GM19025 (cell line): ENCODE results near the gene SRA1.

Experiments
- ATAC-seq: cut with Tn5 transposase; IDR thresholded peaks from one replicate; pipeline ENCODE4 v1.9.1; 2021; ENCODE audit warnings: mild to moderate bottlenecking, low read depth, moderate library complexity; ENCODE audit not compliant: unreplicated experiment

The SRA1 gene

GRCh38 chr5:140571105-140571504 is 13.8 kb upstream of the SRA1 start:
- no peak for ATAC-seq

DNA sequence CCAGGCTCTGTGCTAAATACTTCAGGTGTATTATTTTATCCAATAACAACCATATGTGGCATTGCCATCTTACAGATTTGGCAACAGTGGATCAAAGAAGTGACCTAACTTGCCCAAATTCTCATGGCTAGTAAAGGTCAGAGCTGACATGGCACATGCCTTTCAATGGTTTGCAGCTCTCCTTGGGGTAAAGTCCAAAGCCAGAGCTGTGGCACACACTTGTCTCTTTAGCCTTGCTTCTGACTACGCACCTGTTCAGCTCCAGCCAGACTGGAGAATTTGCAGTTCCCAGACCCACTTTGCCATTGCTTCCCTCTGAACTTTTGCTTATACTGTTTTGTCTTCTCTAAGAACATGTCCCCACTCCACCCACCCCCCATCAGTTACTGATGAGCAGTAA is 13.2 kb upstream of the SRA1 start:
- no peak for ATAC-seq

GRCh38 chr5:140570058-140570457 is 12.8 kb upstream of the SRA1 start:
- no peak for ATAC-seq

DNA sequence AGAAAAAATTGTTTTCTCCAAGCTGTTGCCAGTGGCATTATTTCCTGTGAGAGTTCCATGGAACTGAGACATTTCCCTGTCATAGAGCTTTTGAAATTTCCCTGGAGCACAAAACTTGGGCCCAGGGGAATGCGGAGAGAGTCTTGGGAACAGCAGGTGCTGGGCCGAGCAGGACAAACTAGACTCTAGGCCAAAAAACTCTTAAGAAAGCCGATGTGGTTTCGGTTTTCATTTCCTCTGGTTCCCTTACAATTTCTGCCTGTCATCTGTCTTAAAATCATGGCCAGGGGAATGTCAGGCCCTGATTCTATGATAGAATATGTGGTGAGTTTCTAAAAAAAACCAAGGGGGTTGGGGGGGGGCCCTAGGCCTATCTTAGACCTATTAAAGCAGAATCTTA is 11.9 kb upstream of the SRA1 start:
- no peak for ATAC-seq

GRCh38 chr5:140568443-140569063 is 11.3 kb upstream of the SRA1 start:
- no peak for ATAC-seq

- no peak for ATAC-seq
Observed at GRCh38 chr5:140567871-140568270, 10.6 kb upstream of the SRA1 start.

DNA sequence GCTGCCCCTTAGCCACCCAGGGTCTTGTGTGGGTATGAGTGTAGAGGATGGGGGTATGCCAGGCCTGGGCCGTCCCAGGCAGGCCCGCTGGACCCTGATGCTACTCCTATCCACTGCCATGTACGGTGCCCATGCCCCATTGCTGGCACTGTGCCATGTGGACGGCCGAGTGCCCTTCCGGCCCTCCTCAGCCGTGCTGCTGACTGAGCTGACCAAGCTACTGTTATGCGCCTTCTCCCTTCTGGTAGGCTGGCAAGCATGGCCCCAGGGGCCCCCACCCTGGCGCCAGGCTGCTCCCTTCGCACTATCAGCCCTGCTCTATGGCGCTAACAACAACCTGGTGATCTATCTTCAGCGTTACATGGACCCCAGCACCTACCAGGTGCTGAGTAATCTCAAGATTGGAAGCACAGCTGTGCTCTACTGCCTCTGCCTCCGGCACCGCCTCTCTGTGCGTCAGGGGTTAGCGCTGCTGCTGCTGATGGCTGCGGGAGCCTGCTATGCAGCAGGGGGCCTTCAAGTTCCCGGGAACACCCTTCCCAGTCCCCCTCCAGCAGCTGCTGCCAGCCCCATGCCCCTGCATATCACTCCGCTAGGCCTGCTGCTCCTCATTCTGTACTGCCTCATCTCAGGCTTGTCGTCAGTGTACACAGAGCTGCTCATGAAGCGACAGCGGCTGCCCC is 10.0 kb upstream of the SRA1 start:
- no peak for ATAC-seq

GRCh38 chr5:140566665-140567064 is 9.4 kb upstream of the SRA1 start:
- ATAC-seq: no peak

- no peak for ATAC-seq
Observed at GRCh38 chr5:140565780-140566095, 8.5 kb upstream of the SRA1 start.

DNA sequence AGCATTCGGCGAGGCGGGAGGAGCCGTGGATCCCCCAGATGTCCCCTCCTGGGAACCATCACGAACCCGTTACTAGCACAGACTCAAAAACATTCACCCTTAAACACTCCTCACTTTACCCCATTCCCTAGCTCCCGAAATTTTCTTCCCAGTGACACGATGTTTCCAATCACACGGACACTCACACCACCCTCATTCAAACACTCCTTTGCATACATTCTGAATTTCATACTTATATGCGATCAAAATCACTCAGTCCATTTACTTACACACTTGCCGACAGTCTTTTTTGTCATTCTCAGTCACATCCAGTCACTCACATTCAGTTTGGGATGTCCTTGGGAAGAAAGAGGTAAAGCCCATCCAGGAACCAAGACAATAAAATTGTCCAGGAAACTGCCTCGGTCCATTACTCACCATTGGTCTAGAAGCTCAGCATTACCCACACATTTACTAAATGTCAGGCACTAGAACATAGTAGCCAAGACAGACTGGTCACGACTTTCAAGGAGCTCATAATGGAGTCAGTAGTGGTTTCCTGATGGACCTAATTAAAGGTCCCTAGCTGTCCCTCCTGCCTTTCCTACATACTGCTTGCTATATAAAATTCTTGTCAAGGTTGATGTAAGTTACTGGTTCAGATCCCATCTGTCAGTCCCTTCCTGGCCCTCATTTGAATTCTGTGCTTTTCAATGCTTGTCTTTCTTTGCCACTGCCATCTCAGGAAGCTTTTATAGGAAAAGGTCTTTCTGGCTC is 7.9 kb upstream of the SRA1 start:
- ATAC-seq: peak; percentile 2

- ATAC-seq: peak; percentile 84
Observed at GRCh38 chr5:140564196-140565023, 7.1 kb upstream of the SRA1 start, which contains the start of the genes APBB3 and SLC35A4. APBB3 (minus strand) TSS chr5:140564598; CDS start chr5:140564245, 353 bp downstream. SLC35A4 (plus strand) TSS chr5:140564828; CDS start chr5:140567170, 2,342 bp downstream.

DNA sequence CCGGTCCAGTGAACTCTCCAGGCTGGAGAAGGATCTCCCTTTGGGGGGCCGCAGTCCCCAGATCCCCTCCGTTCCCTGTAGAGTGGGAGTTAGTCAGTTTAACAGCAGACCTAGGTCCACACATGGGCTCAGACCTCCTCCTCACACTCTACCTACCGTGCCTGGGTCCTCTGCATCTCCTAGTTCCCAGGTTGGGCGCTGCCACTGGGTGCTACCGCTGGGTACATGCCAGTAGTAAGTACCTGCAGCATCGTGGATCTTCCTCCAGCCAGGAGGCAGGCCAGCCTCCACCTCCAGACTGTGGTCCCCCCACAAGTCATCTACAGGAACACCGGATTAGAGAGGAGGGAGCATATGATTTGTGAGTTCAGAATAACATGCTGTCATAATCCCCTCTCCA is 6.3 kb upstream of the SRA1 start:
- no peak for ATAC-seq

- no peak for ATAC-seq
Observed at GRCh38 chr5:140561753-140562523, 4.7 kb upstream of the SRA1 start.

DNA sequence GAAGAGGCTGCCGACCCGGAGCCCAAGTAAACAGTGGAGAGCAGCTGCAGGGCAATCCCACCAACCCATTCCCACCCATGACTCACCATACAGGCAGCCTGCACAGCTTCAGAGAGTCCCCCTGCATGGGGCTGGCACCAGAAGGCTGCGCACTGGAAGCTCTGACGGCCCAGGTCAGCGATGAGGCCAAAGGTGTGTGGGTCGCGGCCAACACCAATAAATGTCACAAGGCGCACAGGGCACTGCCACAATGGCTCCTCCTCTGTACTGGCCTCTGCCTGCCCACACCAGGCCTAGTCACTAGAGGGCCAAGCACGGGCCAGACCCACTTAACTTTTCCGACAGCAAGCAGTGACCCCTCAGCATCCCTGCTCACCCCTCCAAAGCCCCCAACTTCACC is 3.0 kb upstream of the SRA1 start:
- no peak for ATAC-seq

GRCh38 chr5:140558542-140558941 is 1.3 kb upstream of the SRA1 start:
- ATAC-seq: no peak

- no peak for ATAC-seq
Observed at GRCh38 chr5:140557965-140558364, 692 bp upstream of the SRA1 start.

GRCh38 chr5:140556438-140556837 is 835 bp downstream of the SRA1 start:
- no peak for ATAC-seq

DNA sequence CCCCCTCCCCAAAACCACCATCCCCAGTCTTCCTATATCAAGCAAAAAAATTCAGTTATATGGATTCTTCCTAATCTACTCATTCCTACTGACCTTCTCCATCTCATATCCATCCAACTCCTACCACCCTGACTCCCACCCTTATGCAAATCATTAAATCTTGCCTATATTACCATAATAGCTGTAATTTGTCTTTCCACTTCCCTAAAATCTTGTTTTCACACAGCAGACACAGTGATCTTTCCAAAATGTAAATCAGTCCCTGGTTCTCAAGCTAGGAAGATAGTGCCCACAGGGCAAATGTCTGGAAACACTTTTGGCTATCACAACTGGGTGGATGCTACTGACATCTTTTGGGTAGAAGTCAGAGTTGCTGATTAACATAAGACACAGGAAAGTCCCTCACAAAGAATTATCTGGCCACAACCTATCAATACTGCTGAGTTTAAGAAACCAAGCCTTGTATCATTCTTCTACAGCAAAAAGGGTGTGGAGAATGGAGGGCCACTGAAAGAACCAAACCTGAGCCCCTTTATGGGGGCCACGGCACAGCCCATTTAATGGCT is 1.4 kb downstream of the SRA1 start:
- peak; percentile 30 for ATAC-seq

DNA sequence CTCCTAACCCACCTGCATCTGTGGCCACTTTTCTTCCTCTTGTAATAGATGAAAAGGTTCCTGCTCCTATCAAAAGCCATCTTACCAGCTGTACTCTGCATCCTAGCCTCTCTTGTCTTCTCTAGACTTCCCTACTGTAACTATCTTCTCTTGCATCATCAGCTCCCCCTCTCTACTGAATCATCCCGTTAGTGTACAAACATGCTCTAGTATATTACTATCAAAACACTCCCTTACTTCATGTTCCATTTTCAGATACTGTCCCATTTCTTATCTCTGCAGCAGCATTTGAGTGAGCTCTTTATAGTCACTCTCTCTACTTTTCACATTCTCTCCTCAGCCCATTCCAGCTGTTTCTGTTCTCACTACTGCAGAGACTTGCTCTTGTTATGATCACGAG is 2.8 kb downstream of the SRA1 start:
- no peak for ATAC-seq

GRCh38 chr5:140553657-140554056 is 3.6 kb downstream of the SRA1 start:
- ATAC-seq: no peak
